ENCODE data around the gene KCNN3. TPM values are rescaled to one million over a fixed set of nuclear protein-coding genes. Genes with fewer than 3 reads are reported as not detected.

KCNN3 gene
- total and polyA plus RNA-seq, 2 of the 13 experiments (the other 11 are each of a cell fraction or from before 2014, with no cell fraction given), result not detected

GRCh38 chr1:154741741-154742495, 128.2 kb downstream of the KCNN3 start (continued):
- TF ChIP-seq FOXA3 (CRISPR knock-in tag; IDR thresholded peaks at IDR 0.05), result no peak
- no peak for TF ChIP-seq TERF1 (CRISPR knock-in tag; IDR thresholded peaks at IDR 0.05)
- peak; percentile 83 for TF ChIP-seq ZEB1 (IDR thresholded peaks at IDR 0.05; ENCODE audit: insufficient replicate concordance, low read depth)
- TF ChIP-seq MXD1 (CRISPR knock-in tag; IDR thresholded peaks at IDR 0.05), result no peak
- TF ChIP-seq ARID5B (CRISPR knock-in tag; IDR thresholded peaks at IDR 0.05), result peak; percentile 42; the same call in 1 of the 2 replicates
- TF ChIP-seq DPF2 (CRISPR knock-in tag; IDR thresholded peaks at IDR 0.05; ENCODE audit: borderline replicate concordance, low read depth), result no peak
- TF ChIP-seq ZNF513 (CRISPR knock-in tag; conservative IDR thresholded peaks at IDR 0.05), result no peak
- no peak for TF ChIP-seq KLF13 (CRISPR knock-in tag; IDR thresholded peaks at IDR 0.05)
- TF ChIP-seq ARNTL (CRISPR knock-in tag; IDR thresholded peaks at IDR 0.05), result no peak
- no peak for TF ChIP-seq GATAD2A (CRISPR knock-in tag; IDR thresholded peaks at IDR 0.05)
- no peak for TF ChIP-seq KDM6A (CRISPR knock-in tag; IDR thresholded peaks at IDR 0.05; ENCODE audit: low read depth)
- TF ChIP-seq FUBP1 (CRISPR knock-in tag; IDR thresholded peaks at IDR 0.05; ENCODE audit: borderline replicate concordance), result no peak
- peak; percentile 75; the same call in 1 of the 2 replicates for TF ChIP-seq RAD21 (CRISPR knock-in tag; IDR thresholded peaks at IDR 0.05)
- TF ChIP-seq FOXO1 (CRISPR knock-in tag; IDR thresholded peaks at IDR 0.05), result peak; percentile 43; the same call in 1 of the 2 replicates
- no peak for TF ChIP-seq ZNF792 (CRISPR knock-in tag; IDR thresholded peaks at IDR 0.05)
- no peak for TF ChIP-seq ETV6 (CRISPR knock-in tag; conservative IDR thresholded peaks at IDR 0.05)
- TF ChIP-seq ZIK1 (CRISPR knock-in tag; IDR thresholded peaks at IDR 0.05; ENCODE audit: borderline replicate concordance, low read depth), result no peak
- no peak for TF ChIP-seq PCBP2 (optimal IDR thresholded peaks at IDR 0.05; ENCODE audit: low read depth, low read length, poor library complexity, severe bottlenecking)
- no peak for TF ChIP-seq THAP8 (CRISPR knock-in tag; IDR thresholded peaks at IDR 0.05; ENCODE audit: borderline replicate concordance)
- TF ChIP-seq MAFF (IDR thresholded peaks at IDR 0.05; ENCODE audit: low read depth, low read length), result no peak

All from HepG2 (cell line).